Frontal cortex (tissue), 4 donors: ENCODE measurements around the gene BEND4. TPM values are rescaled to one million over a fixed set of nuclear protein-coding genes. Genes with fewer than 3 reads are reported as not detected.

Experiments used
- DNase-seq, 2 donors: peaks; one replicate each; pipeline ENCODE4 v3.0.0; 2012; ENCODE audit warnings: low spot score in 2 of 2
- FAIRE-seq: peaks from 2 replicates; lab custom pipeline; 2012; peaks lifted over from hg19 to GRCh38; lab: Jason Lieb, UNC
- total RNA-seq: library from RNA; depleted of rRNA; stranded (reverse); fragments of >200 nt; gene quantifications from one replicate; pipeline ENCODE4 v1.2.3, GENCODE V29; 2014
- donor health status: control.
- donor health status: control.
- donor health status: control.

The BEND4 gene
- total RNA-seq, 1 donor from 2014 or later, result 5.7 TPM

DNA sequence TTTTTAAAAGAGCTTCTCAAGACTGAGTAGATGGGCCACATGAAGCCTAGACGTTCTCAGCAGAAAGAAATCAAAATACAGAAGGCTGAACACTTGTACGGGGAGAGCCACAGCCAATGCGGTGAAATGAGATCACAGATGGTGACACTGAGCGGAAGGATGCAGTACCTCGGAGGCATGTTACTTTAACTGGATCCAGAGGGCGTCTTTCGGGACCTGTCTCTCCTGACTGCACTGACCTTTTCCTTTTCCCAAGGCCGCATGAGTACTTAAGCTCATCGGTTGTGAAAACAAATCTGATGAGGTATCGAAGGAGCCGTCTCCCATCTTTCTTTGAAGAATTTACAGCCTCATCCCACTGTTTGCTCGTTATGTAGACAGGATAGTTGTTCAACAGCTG lies 32.6 kb downstream of the BEND4 start:
- FAIRE-seq (no peak), DNase-seq (no peak)

- no peak for DNase-seq
- no peak for FAIRE-seq
Observed at GRCh38 chr4:42112846-42113245, 39.6 kb downstream of the BEND4 start.

DNA sequence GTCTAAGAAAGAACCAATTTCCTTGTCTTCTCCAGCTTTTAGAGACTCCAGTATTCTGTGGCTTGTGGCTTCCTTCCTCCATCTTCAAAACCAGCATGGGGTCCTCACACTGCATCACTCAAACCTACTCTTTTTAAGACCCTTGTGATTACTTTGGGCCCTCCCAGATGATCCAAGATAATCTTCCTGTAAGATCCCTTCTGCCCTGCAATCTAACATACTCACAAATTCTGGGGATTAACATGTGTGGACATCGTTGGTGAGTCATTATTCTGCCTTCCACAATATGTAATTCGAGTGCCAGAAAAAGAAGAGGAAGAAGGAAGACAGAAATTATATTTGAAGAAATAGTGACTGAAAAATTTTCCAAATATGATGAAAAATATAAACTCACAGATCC lies 47.9 kb downstream of the BEND4 start:
- no peak for DNase-seq
- no peak for FAIRE-seq

GRCh38 chr4:42101446-42101975 lies 50.9 kb downstream of the BEND4 start:
- FAIRE-seq, result no peak

GRCh38 chr4:42088386-42088785 lies 64.1 kb downstream of the BEND4 start:
- FAIRE-seq (no peak), DNase-seq (no peak)

More at GRCh38 chr4:42101446-42101975, 50.9 kb downstream of the BEND4 start:
- no peak for DNase-seq

- FAIRE-seq (no peak), DNase-seq (no peak)
Observed at GRCh38 chr4:42083816-42084215, 68.6 kb downstream of the BEND4 start.

DNA sequence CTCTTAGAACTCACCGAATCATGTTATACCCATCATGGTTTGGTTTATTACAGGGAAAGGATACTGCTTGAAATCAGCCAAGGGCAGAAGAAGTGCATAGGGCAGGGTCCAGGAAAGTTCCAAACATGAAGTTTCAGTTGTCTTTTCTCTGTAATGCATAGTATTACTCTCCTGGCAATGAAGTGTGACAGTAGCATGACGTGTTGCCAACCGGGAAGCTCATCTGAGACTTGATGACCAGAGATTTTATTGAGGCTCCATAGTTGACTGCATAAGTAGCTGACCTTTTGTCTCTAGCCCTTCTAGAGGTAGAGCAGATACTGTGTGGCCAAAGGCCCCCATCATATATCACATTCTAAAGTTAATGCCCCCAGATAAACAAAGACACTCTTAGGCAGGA lies 72.1 kb downstream of the BEND4 start:
- DNase-seq, result no peak
- FAIRE-seq, result no peak

- DNase-seq (no peak), FAIRE-seq (no peak)
Observed at GRCh38 chr4:42078184-42078801, 74.2 kb downstream of the BEND4 start.

- FAIRE-seq, result no peak
- DNase-seq, result no peak
Observed at GRCh38 chr4:42074294-42074693, 78.2 kb downstream of the BEND4 start.

DNA sequence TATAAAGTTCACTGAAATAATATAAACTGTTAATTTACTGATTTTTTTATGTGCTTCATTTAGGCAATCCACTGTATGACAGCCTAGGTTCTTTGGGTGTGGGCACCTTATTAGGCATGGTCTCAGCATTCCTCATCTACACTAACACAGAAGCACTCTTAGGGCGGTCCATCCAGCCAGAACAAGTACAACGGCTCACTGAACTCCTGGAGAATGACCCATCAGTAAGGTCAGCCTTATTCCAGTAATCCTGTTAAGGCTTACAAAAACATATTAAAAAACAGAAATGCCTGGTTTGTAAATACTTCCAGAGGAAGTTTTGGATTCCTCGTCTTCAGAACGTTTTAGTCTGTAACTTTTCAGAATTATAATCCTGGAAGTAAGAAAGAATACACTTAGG lies 82.0 kb downstream of the BEND4 start:
- DNase-seq (no peak), FAIRE-seq (no peak)

GRCh38 chr4:42067264-42067663 lies 85.2 kb downstream of the BEND4 start:
- DNase-seq, result no peak
- no peak for FAIRE-seq

- no peak for DNase-seq
- no peak for FAIRE-seq
Observed at GRCh38 chr4:42066402-42066801, 86.1 kb downstream of the BEND4 start.

Other genes starting within 250 kb of the BEND4 start
- gene TMEM33, start 217.2 kb downstream of the BEND4 start, total RNA-seq, result 56.3 TPM
- under 0.01 TPM for gene DCAF4L1, start 170.9 kb downstream of the BEND4 start, total RNA-seq
- 112 TPM for gene SLC30A9, start 162.1 kb downstream of the BEND4 start, total RNA-seq
- gene SHISA3, start 244.8 kb upstream of the BEND4 start, total RNA-seq, result under 0.01 TPM